Daoy (cell line): ENCODE measurements around the gene CORO1C. TPM values are rescaled to one million over a fixed set of nuclear protein-coding genes. Genes with fewer than 3 reads are reported as not detected.
"Not testable (repeated sequence)": the region's sequence is repeated elsewhere in the genome, so short reads cannot be mapped to it uniquely, and the experiment has no call there.

Experiments
- DNase-seq: peaks from one replicate; pipeline ENCODE4 v3.0.0-alpha.2; 2015; ENCODE audit warnings: low read depth
- total RNA-seq: library from RNA; depleted of rRNA; stranded (reverse); fragments of >200 nt; shearing (Covaris generic); gene quantifications from 2 replicates; pipeline ENCODE4 v1.2.3, GENCODE V29; 2014

CORO1C gene
- total RNA-seq, 1 experiment from 2014 or later: 136 TPM

DNA sequence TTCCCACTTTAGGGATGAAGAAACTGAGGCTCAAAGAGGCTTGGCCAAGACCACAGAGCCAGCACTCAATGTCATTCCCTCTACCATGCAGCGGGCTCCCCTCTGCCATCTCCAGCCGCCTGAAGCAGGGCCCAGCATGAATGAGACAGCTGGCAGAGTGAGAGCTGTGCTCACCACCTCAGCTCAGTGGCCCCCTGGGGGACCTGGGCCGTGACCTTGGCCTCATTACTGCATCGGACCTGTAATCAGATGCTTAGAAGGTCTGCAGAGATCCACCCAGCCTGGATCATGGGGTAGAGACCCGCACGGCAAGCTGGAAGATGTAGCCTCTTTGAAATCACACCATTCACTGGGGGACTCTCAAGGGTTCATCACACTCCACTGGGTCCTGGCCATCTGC is 22.7 kb upstream of the CORO1C start:
- no peak for DNase-seq

DNA sequence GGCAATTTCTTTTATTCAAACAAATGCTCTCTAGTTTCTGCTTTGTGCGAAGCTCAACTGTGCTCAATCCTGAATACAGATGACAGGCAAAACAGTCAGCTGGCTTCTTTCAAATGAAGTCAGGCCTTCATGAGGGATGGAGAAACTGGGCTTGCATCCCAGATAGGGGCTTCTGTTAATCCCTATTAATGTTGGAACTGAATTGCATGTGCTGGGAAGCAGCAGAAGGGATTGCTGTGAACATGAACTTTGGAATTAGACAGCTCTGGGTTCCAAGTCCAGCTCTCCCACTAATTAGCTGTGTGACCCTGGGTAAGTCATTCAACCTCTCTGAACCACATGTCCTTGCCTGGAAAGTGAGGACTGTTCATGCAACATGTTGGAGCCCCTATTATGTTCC is 21.1 kb upstream of the CORO1C start:
- no peak for DNase-seq

- DNase-seq: no peak
Observed at GRCh38 chr12:108751821-108752220, 20.5 kb upstream of the CORO1C start.

DNA sequence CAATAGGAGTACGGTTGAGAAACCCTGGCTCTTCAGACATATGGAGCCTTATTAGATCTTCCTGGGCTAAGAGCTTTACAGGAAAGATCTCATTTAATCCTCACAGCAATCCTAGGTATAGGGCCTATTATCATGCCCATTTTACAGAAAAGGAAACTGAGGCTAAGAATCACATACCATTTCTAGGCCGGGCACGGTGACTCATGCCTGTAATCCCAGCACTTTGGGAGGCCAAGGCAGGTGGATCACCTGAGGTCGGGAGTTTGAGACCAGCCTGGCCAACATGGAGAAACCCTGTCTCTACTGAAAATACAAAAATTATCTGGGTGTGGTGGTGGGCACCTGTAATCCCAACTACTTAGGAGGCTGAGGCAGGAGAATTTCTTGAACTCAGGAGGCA is 19.7 kb upstream of the CORO1C start:
- DNase-seq: not testable (repeated sequence)

DNA sequence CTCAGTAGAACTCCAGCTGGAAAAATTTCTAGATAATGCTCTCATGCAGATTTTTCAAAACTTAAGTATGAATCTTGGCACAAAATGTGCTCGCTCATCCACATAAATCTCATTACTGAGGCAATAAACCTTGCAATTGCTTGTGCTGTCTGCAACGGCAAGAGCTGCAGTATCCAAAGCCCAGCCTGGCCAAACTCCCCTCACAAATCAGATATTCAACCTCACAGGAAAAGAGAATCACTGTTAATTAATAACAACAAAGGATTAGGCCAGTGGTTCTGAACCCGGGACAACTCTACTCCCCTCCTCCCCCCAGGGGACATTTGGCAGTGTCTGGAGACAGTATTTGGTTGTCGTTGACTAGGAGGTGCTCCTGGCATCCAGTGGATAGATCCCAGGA is 19.2 kb upstream of the CORO1C start:
- no peak for DNase-seq

GRCh38 chr12:108747563-108747962 is 16.2 kb upstream of the CORO1C start:
- no peak for DNase-seq

DNA sequence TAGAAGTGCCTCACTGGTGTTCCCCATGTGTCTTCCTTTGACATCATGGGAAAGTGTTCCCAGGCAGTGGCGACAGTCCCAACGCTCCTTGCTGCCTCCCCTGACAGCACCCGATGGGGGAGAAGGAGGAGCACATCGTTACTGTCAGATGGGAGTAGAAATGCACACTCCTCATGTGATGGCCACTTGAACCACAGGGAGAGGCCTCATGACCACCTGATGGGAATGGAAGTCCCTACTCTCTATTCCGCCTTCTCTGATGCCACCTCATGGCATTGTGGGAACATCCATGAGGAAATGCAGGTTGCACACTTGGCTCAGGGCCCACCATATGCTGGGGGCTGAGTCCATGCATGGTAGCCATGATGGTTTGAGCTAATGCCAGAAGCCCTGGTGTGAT is 14.3 kb upstream of the CORO1C start:
- DNase-seq: no peak

DNA sequence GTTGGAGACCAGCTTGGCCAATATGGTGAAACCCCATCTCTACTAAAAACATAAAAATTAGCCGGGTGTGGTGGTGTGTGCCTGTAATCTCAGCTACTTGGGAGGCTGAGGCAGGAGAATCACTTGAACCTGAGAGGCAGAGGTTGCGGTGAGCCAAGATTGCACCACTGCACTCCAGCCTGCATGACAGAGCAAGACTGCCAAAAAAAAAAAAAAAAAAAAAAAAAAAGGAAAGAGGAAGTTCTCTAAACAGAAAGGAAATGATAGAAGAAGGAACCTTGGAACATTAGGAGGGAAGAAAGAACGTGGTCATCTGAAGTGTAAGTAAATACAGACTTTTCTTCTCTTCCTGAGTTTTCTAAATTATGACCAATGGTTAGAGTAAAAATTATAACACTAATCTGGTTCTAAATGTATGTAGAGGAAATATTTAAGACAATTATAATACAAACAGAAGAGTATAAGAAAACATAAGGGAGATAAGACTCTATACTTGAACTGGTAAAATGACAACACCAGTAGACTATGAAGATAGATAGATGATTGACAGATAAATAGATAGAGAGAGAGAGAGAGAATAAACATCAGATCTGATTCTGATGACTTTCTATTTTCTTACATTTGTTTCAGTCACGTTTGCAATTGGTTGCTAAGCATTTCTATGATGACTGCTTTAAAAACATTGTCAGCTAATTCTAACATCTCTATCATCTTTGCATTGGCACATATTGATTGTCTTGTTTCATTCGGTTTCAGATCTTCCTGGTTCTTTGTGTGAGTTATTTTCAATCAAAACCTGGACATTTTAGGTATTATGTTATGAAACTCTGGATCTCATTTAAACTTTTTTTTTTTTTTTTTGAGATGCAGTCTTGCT is 12.9 kb upstream of the CORO1C start:
- DNase-seq: no peak

DNA sequence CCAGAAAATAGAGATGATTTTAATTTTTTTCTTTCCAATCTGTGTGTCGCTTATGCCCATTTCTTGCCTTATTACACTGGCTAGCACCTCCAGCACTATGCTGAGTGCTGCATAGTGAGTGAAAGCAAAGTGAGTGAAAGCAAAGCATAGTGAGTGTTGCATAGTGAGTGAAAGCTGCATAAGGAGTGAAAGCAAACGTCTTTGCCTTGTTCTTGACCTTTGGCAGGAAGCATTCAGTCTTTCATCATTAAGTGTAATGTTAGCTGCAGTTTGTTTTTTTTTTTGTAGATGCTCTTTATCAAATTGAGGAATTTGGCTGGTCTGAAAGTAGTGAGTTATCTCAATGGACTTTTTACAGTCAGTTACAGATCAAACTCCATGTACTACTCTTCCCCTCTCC is 6.9 kb upstream of the CORO1C start:
- no peak for DNase-seq

DNA sequence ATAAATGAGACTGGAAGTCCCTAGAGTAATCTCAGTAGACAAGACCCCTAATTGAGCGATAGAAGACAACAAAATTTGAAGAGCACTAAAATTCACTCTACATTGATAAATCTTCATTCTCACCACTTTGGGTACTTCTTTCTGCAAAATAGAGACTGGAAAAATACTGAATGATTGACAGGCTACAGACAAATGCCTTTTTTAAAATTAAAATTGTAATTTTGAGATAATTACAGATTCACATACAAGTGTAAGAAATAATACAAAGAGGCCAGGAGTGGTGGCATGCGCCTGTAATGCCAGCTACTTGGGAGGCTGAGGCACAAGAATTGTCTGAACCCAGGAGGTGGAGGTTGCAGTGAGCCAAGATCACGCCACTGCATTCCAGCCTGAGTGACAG is 4.5 kb upstream of the CORO1C start:
- DNase-seq: no peak

DNA sequence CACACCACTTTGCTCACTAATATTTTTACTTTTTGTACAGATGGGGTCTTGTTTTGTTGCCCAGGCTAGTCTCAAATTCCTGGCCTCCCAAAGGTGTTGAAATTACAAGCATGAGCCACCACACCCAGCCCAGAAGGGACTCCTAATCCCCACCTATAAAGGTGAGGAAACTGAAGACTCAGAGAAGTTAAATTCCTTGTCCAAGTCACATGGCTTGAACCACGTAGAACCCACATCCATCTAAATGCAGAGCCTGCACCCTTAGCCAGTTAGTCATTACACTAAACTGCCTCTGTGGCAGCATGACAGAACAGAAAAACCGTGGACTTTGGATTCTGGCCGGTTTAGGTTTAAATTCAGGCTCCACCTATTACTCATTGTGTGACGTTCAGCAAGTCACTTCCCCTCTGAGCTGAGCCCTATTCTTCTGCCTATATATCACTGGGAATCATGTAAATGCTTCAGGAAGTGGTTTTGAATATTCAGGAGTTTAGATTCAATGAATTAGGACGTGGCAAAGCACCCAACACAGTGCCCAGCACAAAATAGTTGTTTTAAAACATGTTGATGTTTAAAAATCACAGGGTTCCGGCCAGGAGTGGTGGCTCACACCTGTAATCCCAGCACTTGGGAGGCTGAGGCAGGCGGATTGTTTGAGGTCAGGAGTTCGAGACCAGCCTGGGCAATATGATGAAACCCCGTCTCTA is 3.0 kb upstream of the CORO1C start:
- DNase-seq: peak; percentile 85

GRCh38 chr12:108733230-108733531 is 1.9 kb upstream of the CORO1C start:
- not testable (repeated sequence) for DNase-seq

GRCh38 chr12:108732489-108733229 is 1.3 kb upstream of the CORO1C start:
- no peak for DNase-seq

DNA sequence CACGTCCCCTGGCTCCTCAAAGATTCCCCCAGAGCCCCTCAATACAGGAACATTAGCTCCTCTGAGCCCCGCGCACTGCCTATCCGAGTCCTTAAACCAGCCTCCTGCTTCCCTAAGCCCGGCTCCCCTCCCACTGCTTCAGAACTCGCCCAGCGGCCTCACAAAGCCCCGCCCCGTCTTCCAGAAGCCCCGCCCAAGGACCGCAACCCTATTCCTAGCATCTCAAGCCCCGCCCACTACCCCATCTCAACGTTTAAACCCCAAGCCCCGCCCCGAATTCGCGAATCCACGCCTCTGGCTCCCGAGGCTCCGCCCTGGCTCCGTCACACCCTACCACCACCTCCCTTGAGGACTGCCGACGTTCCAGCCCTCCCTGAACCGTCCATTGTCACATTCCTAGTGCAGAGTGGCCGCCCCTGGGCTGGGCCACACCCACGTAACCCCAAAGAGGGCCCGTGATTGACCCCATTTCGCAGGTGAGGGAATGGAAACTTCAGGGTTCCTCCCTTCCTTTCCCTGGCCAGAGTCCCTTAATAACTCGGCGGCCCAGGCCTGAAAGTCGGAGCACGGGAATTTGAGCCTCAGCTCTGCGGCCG is 646 bp upstream of the CORO1C start:
- DNase-seq: peak; percentile 97

DNA sequence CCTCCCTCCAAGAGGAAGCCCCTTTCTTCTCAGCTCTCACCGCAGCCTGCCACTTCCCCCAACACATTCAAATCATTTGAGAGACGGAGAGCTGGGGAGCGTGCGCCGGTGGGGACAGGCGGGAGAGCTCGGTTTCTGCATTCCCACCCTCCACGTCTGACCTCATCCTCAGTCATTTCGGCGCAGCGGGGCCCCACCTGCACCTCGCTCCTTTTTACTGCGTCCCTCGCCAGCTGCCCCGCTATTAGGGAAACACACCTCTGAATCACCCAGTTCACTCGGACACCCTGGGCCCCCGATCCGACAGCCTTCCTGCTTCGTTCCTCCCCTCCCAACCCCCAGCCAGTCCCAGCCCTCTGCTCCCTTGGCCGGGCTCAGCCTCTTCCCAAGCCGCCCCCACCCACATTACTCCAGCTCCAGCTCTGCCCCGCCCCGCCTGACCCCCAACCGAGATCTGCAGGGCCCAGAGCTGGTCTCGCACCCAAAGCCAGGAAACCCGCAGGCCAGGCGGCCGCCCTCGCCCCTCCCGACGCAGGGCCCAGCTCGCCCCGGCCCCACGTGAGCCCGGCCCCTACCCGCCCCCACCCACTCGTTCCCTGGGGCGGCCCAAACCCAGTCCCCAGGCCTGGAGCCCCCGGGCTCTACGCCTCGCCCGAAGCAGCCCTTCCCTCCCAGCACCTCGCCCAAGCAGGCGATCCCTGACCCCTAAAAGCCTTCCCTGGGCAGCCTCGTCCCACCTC is 783 bp downstream of the CORO1C start:
- peak; percentile 96 for DNase-seq

- peak; percentile 64 for DNase-seq
Observed at GRCh38 chr12:108729612-108730364, 1.5 kb downstream of the CORO1C start.

DNA sequence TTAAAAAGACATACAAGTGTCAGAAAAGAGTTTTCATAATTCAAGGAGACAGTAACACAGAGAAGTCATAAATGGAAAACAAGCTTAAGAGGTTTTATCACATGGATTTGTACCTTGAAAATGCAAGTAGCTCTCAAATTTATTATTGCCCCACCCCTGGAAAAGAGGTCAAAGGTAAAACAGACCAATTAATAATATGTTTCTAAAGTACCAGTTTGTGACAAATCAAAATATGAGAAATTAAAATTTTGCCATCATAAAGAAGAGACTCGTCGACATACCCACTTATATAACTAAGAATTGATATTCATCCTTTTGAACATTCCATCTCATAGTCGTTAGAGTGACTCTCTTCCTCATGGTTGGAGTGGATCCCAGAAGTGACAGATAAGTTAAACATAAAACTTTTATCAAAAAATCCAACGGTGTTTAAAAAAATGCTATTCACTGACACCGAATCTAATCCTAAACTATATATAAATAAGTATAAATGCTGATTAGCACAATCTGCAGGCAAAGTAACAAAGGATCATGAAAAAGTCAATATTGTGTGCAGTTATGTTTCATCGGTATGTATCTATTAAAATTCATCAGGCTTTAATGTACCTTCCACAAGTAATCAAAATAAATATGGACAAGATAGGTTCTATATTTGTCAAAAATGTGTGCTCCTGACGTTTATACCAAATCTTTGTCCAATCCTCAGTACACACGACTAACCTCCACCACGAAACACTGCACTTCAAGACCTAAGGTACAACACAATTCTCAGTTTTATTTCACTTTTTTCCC is 2.3 kb downstream of the CORO1C start:
- no peak for DNase-seq

GRCh38 chr12:108727868-108728735 is 3.2 kb downstream of the CORO1C start:
- no peak for DNase-seq

DNA sequence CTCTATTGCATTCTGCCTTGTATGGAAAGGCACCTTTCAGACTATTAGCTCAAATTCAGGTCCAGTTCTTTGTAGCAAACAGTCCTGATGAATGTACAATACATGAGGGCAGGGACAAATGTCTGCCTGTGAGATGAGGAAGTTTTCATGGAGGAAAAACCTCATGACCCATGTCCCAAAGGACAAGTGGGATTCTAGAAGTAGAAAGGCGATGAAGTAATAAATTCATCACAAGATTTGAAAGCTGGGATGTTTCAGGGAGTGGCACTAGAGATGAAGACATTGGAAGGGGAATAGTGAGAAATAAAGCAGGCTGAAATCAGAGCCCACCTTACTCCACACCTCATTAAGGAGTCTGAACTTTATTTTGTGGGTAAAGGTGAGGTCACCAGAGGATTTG is 4.2 kb downstream of the CORO1C start:
- no peak for DNase-seq
